CD14-positive monocyte (primary cell): ENCODE measurements around the gene TMA7B. TPM values are rescaled to one million over a fixed set of nuclear protein-coding genes. Genes with fewer than 3 reads are reported as not detected.
A peak's percentile ranks its signal among the peaks of the same experiment; 100 is the strongest.

Source experiments
- DNase-seq, 3 donors: peaks; one replicate each; pipeline ENCODE4 v3.0.0-alpha.2; 2011 to 2022
- H2AFZ ChIP-seq: 2 replicates; pipeline ENCODE4 v1.6.0; 2012; ENCODE audit warnings: mild to moderate bottlenecking, low read depth, low read length, inconsistent platforms; ENCODE audit not compliant: insufficient read depth, poor library complexity, severe bottlenecking
- H3K27ac ChIP-seq, 2 donors: 1 replicate in 1 of 2; 2 replicates in 1 of 2; pipeline ENCODE4 v1.5.1; 2012 to 2013; ENCODE audit warnings: low read length in 2 of 2, control low read depth in 1 of 2, inconsistent platforms in 1 of 2, low read depth in 1 of 2, mild to moderate bottlenecking in 1 of 2
- H3K27me3 ChIP-seq, 2 donors: one replicate each; pipeline versions ENCODE4 v1.6.0 to v1.6.1; 2011 to 2013; ENCODE audit warnings: low read length in 2 of 2; ENCODE audit not compliant: control insufficient read depth in 2 of 2, insufficient read depth in 2 of 2
- H3K36me3 ChIP-seq, 2 donors: replicated peaks in 1 of 2; 1 replicate in 1 of 2; 2 replicates in 1 of 2; pipeline versions ENCODE4 v1.5.1 to v1.6.1; 2012 to 2013; ENCODE audit warnings: low read length in 2 of 2, control low read depth in 1 of 2, inconsistent platforms in 1 of 2, mild to moderate bottlenecking in 1 of 2; ENCODE audit not compliant: insufficient read depth in 2 of 2, control insufficient read depth in 1 of 2
- H3K4me1 ChIP-seq, 2 donors: 1 replicate in 1 of 2; 2 replicates in 1 of 2; pipeline versions ENCODE4 v1.5.1 to v1.6.1; 2012 to 2013; ENCODE audit warnings: low read length in 2 of 2, control low read depth in 1 of 2, inconsistent platforms in 1 of 2, mild to moderate bottlenecking in 1 of 2, moderate library complexity in 1 of 2; ENCODE audit not compliant: insufficient read depth in 2 of 2, control insufficient read depth in 1 of 2
- H3K4me2 ChIP-seq: replicated peaks from 2 replicates; pipeline ENCODE3; 2012; ENCODE audit warnings: low read length, moderate library complexity, mild to moderate bottlenecking; ENCODE audit not compliant: poor library complexity, severe bottlenecking; ENCODE audit errors: extremely low read depth
- H3K4me3 ChIP-seq, 3 experiments: fragments of 200-600 bp in 1 of 3; sonication (generic) in 1 of 3; replicated peaks in 1 of 3; 1 replicate in 2 of 3; 2 replicates in 1 of 3; pipeline ENCODE4 v1.5.1; 2011 to 2013; ENCODE audit warnings: low read length in 3 of 3, mild to moderate bottlenecking in 3 of 3, control low read depth in 2 of 3, low read depth in 2 of 3, inconsistent platforms in 1 of 3, moderate library complexity in 1 of 3
- H3K79me2 ChIP-seq: 2 replicates; pipeline ENCODE4 v1.6.0; 2012; ENCODE audit warnings: mild to moderate bottlenecking, control low read depth, inconsistent platforms, low read length, moderate library complexity; ENCODE audit not compliant: insufficient read depth
- H3K9ac ChIP-seq: 2 replicates; pipeline ENCODE4 v1.6.0; 2017; ENCODE audit warnings: low read length, mild to moderate bottlenecking; ENCODE audit not compliant: insufficient read depth, poor library complexity, severe bottlenecking
- H3K9me3 ChIP-seq, 2 donors: replicated peaks in 1 of 2; 1 replicate in 1 of 2; 2 replicates in 1 of 2; pipeline versions ENCODE4 v1.5.1 to v1.6.1; 2012 to 2013; ENCODE audit warnings: low read length in 2 of 2, control low read depth in 1 of 2; ENCODE audit not compliant: control insufficient read depth in 1 of 2, insufficient read depth in 1 of 2
- H4K20me1 ChIP-seq: 2 replicates; pipeline ENCODE4 v1.6.0; 2012; ENCODE audit warnings: mild to moderate bottlenecking, low read length, control low read depth, moderate library complexity; ENCODE audit not compliant: insufficient read depth
- H3K27ac Mint-ChIP-seq, 7 donors: one replicate each; pipeline ENCODE4 v1.8.0; 2020; ENCODE audit warnings: mild to moderate bottlenecking in 7 of 7, mixed read lengths in 7 of 7, moderate library complexity in 6 of 7, inconsistent platforms in 2 of 7
- H3K27me3 Mint-ChIP-seq, 3 donors: one replicate each; pipeline ENCODE4 v1.8.0; 2021 to 2022; ENCODE audit warnings: low read depth in 3 of 3, mild to moderate bottlenecking in 3 of 3, mixed read lengths in 3 of 3, moderate library complexity in 3 of 3, inconsistent platforms in 1 of 3
- H3K36me3 Mint-ChIP-seq, 2 donors: one replicate each; pipeline ENCODE4 v1.8.0; 2020; ENCODE audit warnings: mixed read lengths in 2 of 2, inconsistent platforms in 1 of 2, mild to moderate bottlenecking in 1 of 2
- H3K4me1 Mint-ChIP-seq: one replicate; pipeline ENCODE4 v1.8.0; 2020; ENCODE audit warnings: mild to moderate bottlenecking, mixed read lengths
- H3K4me3 Mint-ChIP-seq, 2 donors: one replicate each; pipeline ENCODE4 v1.8.0; 2020; ENCODE audit warnings: mild to moderate bottlenecking in 2 of 2, mixed read lengths in 2 of 2, moderate library complexity in 1 of 2
- H3K9me3 Mint-ChIP-seq, 7 donors: one replicate each; pipeline ENCODE4 v1.8.0; 2020 to 2022; ENCODE audit warnings: mixed read lengths in 7 of 7, mild to moderate bottlenecking in 6 of 7, moderate library complexity in 6 of 7, inconsistent platforms in 2 of 7
- CTCF ChIP-seq: fragments of 200-600 bp; IDR thresholded peaks from one replicate; pipeline ENCODE4 v1.8.0; 2022; ENCODE audit warnings: antibody characterized with exemption, mild to moderate bottlenecking
- WGBS: methylation state at CpG from one replicate; pipeline ENCODE4 v1.1.5; 2013; ENCODE audit warnings: missing lambda C conversion rate; ENCODE audit not compliant: insufficient coverage; 5-methylcytosine and 5-hydroxymethylcytosine counted together
- intact Hi-C, 2 donors: fragments of 100-400 bp; cut with micrococcal nuclease; formaldehyde crosslinking; loops; one replicate each; pipeline versions ENCODE4 v1.15.0 to v1.15.1; 2023
- polyA plus RNA-seq, 3 donors: library from polyadenylated mRNA; depleted of rRNA in 1 of 3; unstranded in 2 of 3; stranded (reverse) in 1 of 3; fragments of 300-500 nt in 2 of 3; fragments of >200 nt in 1 of 3; fragmentation: Illumina TruSeq in 2 of 3; gene quantifications; 1 replicate in 2 of 3; 2 replicates in 1 of 3; pipeline ENCODE4 v1.2.3, GENCODE V29; 2012 to 2021

TMA7B gene
- polyA plus RNA-seq, 3 donors, result 0.13 TPM; not detected in 2

GRCh38 chr22:39994041-39994565 lies 33.9 kb downstream of the TMA7B start:
- no peak overlapping the region for H3K27ac Mint-ChIP-seq
- Histone ChIP-seq H3K9me3 (no peaks in the 10 kb centered on the region), H3K4me3 (no peak overlapping the region), H3K4me2 (peak overlapping the region; percentile 47), H3K36me3 (no peaks in the 10 kb centered on the region), H3K4me1 (peaks cover 7 to 13% of the 10 kb centered on the region in 2 donors), H3K27me3 (peaks cover 36 to 70% of the 10 kb centered on the region in 2 donors), H3K79me2 (no peaks in the 10 kb centered on the region), H3K9ac (no peak overlapping the region), H2AFZ (no peak overlapping the region), H4K20me1 (no peaks in the 10 kb centered on the region), H3K27ac (no peak overlapping the region)
- H3K27me3 Mint-ChIP-seq, result peaks cover 54 to 72% (median 70%) of the 10 kb centered on the region in 3 donors
- DNase-seq, result peak in 2 of 3 donors; percentile 9 to 24
- intact Hi-C loops, result loop anchor here in 1 of 2 donors (10.0 kb wide), 1 partner anchor 59 kb away; no protein-coding TSS in a partner anchor
- H3K4me3 Mint-ChIP-seq, result peak overlapping the region; percentile 12 to 68
- no peak for TF ChIP-seq CTCF
- H3K9me3 Mint-ChIP-seq, result peaks cover 0 to 7% (median 2%) of the 10 kb centered on the region in 7 donors
- 9% methylated on average over 11 of the region's 20 CpGs for WGBS
- H3K36me3 Mint-ChIP-seq, result peaks cover 0 to 5% of the 10 kb centered on the region in 2 donors
- H3K4me1 Mint-ChIP-seq, result peaks cover 7% of the 10 kb centered on the region

GRCh38 chr22:39994566-39995392 lies 34.6 kb downstream of the TMA7B start, which contains the start of gene FAM83F:
Gene FAM83F, plus strand, starts transcription at chr22:39994954. Its CDS starts 89 bp downstream, at chr22:39995043.
- 6% methylated on average over 115 of the region's 115 CpGs for WGBS
- peak within 1 kb of the TSS; percentile 12 to 73 for H3K4me3 Mint-ChIP-seq
- Histone ChIP-seq H3K36me3 (no peaks in the 10 kb centered on the region), H3K4me1 (peaks cover 7 to 13% of the 10 kb centered on the region in 2 donors), H3K27ac (no peak within 1 kb of the TSS), H3K9ac (peak within 1 kb of the TSS; percentile 8), H2AFZ (peak within 1 kb of the TSS; percentile 67), H3K79me2 (no peaks in the 10 kb centered on the region), H3K27me3 (peaks cover 36 to 68% of the 10 kb centered on the region in 2 donors), H4K20me1 (no peaks in the 10 kb centered on the region), H3K4me3 (no peak within 1 kb of the TSS), H3K4me2 (peak within 1 kb of the TSS; percentile 50), H3K9me3 (no peaks in the 10 kb centered on the region)
- H3K36me3 Mint-ChIP-seq, result peaks cover 0 to 5% of the 10 kb centered on the region in 2 donors
- intact Hi-C loops, result loop anchor here in 1 of 2 donors (10.0 kb wide), 1 partner anchor 60 kb away; no protein-coding TSS in a partner anchor
- H3K9me3 Mint-ChIP-seq, result peaks cover 0 to 7% (median 2%) of the 10 kb centered on the region in 7 donors
- H3K27me3 Mint-ChIP-seq, result peaks cover 49 to 70% (median 64%) of the 10 kb centered on the region in 3 donors
- H3K4me1 Mint-ChIP-seq, result peaks cover 7% of the 10 kb centered on the region
- H3K27ac Mint-ChIP-seq, result peak within 1 kb of the TSS in 1 of 7 donors; percentile 6
- DNase-seq, result peak; percentile 24 to 49 (median 42)
- no peak for TF ChIP-seq CTCF
